NOMO-1 (cell line): Measurements from ENCODE around the gene CUL5.
"Not testable (repeated sequence)": the region's sequence is repeated elsewhere in the genome, so short reads cannot be mapped to it uniquely, and the experiment has no call there.

ENCODE experiments used
- DNase-seq, 2 experiments: peaks; one replicate each; lab custom pipeline; 2025; ENCODE audit not compliant: unreplicated experiment in 2 of 2; lab: John Stamatoyannopoulos, UW

CUL5 gene

GRCh38 chr11:108019870-108020540 lies 11.3 kb downstream of the CUL5 start:
- no peak for DNase-seq

- no peak for DNase-seq
Measured at GRCh38 chr11:108025387-108026080, 16.8 kb downstream of the CUL5 start.

DNA sequence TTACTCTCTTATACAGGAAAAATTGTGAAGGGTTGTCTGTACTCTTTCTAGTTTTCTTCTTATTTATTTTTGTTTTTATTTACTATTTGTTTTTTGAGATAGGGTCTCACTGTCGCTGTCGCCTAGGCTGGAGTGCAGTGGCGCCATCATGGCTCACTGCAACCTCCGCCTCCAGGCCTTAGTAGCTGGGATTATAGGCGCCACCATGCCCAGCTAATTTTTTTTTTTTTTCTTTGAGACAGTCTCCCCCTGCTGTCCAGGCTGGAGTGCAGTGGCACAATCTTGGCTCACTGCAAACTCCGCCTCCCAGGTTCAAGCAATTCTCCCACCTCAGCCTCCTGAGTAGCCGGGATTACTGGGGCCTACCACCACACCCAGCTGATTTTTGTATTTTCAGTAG lies 18.4 kb downstream of the CUL5 start:
- DNase-seq, result no peak

- not testable (repeated sequence) for DNase-seq
Measured at GRCh38 chr11:108028822-108029441, 20.2 kb downstream of the CUL5 start.

- not testable (repeated sequence) for DNase-seq
Measured at GRCh38 chr11:108031604-108032003, 22.9 kb downstream of the CUL5 start.

GRCh38 chr11:108032800-108033199 lies 24.1 kb downstream of the CUL5 start:
- no peak for DNase-seq

- DNase-seq, result no peak
Measured at GRCh38 chr11:108034034-108034433, 25.3 kb downstream of the CUL5 start.

DNA sequence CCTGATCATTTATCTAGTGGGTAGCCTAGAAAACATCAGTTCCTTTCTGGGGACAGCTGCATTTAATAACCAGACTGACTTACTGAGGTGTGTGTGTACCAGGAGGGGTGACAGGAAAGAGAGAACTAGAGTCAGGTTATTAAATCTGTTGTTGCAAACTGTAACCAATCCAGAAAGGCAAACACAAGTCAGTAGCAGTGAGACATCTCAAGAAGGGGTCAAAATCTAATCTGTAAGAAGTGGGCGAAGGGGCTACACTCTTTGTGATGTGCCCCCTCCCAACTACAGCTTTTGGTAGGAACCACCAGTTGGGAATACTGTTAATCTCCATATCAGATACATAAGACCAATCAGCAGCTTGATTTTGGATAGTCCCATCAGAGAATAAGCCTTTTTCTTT lies 26.3 kb downstream of the CUL5 start:
- no peak for DNase-seq

- DNase-seq, result no peak
Measured at GRCh38 chr11:108035690-108036089, 27.0 kb downstream of the CUL5 start.

GRCh38 chr11:108037211-108037610 lies 28.5 kb downstream of the CUL5 start:
- no peak for DNase-seq

- no peak for DNase-seq
Measured at GRCh38 chr11:108037636-108038035, 28.9 kb downstream of the CUL5 start.

DNA sequence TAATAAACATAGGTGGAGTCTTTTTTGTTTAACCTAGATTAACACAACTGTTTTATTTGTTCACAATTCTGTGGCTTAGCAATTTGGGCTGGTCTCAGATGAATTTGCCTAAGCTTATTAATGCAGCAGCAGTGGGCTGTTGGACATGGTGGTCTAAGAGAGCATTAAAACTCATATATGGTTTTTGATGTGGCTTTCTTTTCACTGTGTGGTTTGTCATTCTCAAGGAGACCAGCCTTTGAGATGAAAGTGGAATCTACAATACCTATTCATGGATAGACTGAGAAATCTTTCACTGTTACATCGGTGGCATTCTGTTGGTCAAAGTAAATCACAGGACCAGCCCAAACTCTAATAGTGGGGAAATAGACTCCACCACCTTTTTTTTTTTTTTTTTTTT lies 39.6 kb downstream of the CUL5 start:
- no peak for DNase-seq

- DNase-seq, result no peak
Measured at GRCh38 chr11:108062336-108062735, 53.6 kb downstream of the CUL5 start.

- DNase-seq, result no peak
Measured at GRCh38 chr11:108063410-108063809, 54.7 kb downstream of the CUL5 start.

DNA sequence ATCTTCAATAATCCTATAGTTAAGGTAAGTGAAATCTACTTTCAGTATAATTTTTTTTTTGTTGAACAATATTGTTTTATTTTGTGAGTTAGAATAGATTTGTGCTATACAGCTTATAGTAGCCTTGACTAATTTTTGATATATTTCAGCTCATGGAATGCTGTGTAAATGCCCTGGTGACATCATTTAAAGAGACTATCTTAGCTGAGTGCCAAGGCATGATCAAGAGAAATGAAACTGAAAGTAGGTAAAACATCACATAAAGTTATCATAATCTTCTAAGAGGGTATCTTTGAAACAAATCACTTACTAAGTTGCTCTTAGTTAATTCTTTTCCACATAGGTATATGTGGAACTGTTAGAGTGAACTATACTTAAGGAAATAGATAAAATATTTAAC lies 61.2 kb downstream of the CUL5 start:
- DNase-seq, result no peak

DNA sequence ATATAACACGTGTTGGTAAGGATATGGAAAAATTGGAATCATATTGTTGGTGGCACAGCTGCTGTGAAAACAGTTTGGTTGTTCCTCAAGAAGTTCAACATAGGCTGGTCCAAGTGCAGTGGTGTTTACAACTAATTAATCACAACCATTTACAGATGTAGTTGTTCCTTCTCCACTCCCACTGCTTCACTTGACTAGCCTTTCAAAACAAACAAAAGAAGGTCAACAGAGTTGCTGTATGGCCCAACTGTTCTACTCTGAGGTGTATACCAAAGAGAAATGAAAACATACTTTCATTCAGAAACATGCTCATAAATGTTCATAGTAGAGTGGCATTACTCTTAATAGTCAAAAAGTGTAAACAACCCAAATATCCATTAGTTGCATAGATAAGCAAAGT lies 76.1 kb downstream of the CUL5 start:
- DNase-seq, result no peak

DNA sequence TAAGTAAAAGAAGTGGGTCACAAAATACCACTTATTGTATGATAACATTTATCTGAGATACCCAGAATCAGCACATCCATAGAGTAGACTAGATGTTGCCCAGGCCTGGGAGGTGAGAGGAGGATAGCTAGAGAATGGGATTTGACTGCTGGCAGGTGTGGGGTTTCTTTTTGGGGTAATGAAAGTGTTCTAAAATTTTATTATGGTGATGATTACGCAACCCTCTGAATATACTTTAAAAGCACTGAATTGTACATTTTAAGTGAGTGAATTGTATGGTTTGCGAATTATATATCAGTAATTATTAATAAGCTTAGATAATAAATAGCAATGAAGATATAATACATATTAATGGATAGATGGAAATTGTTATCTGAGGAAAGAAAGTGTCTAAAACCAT lies 77.0 kb downstream of the CUL5 start:
- no peak for DNase-seq

GRCh38 chr11:108092134-108092533 lies 83.4 kb downstream of the CUL5 start:
- no peak for DNase-seq

DNA sequence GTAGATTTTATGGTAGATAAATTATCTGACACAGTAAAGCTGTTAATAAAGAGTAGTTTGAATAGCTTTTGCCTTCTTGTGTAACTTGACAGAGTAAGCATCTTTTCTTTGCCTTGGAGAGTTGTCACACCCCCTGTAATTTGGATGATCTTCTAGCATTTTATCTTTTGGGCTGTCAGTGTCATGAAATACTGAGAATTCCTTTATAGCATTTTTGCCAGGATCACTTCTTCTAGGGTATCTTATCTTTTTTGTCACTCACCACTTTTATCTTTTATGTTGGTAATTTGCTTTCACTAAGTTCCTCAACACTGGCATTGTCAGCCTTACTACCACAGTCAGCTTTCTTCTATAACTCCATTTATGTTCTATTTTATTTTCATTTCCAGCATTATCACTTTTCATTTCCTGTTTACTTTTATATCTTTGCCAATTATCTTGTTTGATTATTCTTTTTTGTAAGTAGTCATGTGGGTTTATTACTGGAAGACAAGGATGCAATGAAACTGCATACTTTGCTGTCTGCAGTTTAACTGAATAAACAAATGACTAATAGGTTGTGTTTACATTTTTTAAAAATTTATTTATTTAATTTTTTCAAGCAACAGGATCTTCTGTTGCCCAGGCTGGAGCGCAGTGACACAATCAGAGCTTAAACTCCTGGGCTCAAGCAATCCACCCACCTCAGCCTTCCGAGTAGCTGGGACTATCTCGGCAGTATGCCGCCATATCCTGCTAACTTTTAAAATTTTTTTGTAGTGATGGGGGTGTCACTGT lies 84.6 kb downstream of the CUL5 start:
- no peak for DNase-seq

DNA sequence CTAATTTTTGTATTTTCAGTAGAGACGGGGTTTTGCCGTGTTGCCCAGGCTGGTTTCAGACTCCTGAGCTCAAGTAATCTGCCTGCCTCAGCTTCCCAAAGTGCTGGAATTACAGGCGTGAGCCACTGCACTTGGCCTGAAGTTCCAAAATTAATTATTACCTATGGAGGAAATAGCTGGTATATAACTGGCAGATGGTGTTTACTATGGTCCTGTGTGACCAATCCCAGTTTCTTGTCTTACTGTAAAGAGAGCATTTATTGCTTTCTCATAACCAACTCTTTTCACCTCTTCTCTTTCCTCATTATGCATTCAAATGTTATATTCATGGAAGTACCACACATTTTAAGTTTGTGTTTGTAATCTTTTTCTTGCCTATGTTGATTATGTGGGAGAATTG lies 88.5 kb downstream of the CUL5 start:
- no peak for DNase-seq

GRCh38 chr11:108101090-108101775 lies 92.5 kb downstream of the CUL5 start:
- no peak for DNase-seq
